ENCODE measurements around the gene ZNF318. TPM values are rescaled to one million over a fixed set of nuclear protein-coding genes. Genes with fewer than 3 reads are reported as not detected.
A peak's percentile ranks its signal among the peaks of the same experiment; 100 is the strongest.

The ZNF318 gene
- total RNA-seq, 1 experiment from 2014 or later, result 10.9 TPM

DNA sequence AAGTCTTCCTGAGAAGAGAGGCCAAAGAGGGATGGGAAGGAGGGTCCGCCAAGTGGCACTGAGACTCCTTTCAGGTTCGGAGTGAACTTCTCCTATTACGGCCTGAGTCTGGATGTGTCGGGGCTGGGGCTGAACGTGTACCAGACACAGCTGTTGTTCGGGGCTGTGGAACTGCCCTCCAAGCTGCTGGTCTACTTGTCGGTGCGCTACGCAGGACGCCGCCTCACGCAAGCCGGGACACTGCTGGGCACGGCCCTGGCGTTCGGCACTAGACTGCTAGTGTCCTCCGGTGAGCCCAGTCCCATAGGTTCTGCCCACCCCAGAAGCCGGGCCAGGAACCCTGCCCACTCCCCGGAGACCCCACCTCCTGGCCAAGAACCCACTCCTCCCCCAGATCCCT, 67.3 kb downstream of the ZNF318 start:
- no peak for DNase-seq (ENCODE audit: low read depth)

DNA sequence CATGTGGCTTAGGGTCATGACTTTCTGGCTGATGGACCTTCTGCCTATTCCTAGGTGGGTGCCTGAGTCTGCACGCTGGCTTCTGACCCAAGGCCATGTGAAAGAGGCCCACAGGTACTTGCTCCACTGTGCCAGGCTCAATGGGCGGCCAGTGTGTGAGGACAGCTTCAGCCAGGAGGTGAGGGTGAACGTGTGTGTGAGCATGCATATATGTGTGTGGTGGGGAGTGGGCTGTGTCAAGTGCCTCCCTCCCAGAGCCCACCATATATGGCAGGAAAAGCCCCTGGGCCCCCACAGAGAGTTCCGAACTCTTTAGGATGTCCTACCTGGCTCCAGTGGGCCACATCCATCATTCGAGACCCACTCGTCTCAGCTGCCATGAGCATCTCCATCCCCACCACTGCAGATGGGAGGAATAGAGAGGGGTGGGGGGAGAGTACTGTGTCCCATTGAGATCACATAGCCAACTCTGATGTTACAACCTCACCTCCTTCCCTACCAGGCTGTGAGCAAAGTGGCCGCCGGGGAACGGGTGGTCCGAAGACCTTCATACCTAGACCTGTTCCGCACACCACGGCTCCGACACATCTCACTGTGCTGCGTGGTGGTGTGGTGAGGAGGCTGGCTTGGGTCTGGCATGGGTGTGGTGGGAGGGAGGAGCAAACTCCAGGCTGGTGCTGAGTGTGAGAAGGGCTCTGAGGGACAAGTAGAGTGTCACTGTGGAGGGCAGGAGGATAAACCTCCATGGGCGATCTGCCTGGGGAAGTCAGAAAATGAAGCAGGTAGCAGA, 68.2 kb downstream of the ZNF318 start:
- no peak for DNase-seq (ENCODE audit: low read depth)

DNA sequence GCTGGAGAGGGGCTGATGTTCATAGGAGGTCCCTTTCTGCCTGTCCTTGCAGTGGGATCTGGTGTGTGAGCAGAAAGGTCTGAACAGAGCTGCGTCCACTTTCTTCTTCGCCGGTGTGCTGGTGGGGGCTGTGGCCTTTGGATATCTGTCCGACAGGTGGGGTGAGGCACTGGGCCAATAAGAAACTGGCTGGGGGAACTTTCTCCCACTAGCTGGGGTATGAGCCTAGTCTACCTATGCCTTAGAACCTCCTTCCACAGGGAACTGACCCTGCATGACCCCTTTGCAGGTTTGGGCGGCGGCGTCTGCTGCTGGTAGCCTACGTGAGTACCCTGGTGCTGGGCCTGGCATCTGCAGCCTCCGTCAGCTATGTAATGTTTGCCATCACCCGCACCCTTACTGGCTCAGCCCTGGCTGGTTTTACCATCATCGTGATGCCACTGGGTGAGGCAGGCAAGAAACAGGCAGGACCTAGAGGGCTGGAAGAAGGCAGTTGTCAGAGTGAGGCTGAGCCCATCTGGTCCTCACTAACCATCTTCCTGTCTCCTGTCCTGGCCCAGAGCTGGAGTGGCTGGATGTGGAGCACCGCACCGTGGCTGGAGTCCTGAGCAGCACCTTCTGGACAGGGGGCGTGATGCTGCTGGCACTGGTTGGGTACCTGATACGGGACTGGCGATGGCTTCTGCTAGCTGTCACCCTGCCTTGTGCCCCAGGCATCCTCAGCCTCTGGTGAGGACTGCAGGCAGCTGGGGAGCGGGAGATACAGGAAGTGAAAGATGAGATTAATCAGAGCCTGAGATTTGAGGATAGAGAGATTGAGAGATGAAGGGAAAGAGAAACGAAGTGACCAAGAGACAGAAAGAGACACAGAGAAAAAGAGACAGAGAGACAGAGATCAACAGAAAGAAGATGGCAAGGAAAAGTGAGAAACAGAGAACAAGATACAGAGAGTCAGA, 69.8 kb downstream of the ZNF318 start:
- DNase-seq (ENCODE audit: low read depth), result no peak

DNA sequence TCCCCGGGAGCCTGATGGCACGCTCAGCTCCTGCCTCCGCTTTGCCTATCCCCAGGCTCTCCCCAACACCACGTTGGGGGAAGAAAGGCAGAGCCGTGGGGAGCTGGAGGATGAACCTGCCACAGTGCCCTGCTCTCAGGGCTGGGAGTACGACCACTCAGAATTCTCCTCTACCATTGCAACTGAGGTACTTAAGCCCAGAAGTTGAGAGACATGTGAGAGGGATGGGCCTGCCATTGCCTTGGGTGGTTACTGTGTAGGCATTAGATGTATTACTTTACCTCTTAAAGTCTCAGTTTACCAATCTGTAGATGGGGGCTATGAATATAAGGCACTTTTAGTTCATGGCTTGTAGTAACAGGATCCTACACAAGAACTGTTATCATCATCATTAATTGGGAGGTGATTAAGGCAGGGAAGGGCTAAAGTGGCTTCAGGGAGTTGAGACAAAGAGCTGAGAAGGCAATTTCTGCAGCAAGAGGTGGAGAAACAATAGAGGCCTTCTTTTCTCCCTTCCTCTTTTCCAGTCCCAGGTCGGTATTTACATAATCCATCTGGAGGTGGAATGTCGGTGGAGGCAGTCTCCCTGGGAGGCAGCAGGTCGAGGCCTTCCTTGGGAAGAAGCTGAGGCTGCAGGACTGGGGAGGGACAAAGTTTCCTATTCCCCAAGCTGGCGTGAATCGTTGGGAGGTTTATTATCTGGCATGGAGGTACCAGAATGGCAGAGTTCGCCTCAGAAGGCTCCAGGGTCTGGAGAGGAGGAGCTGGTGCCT, 70.7 kb downstream of the ZNF318 start:
- DNase-seq (ENCODE audit: low read depth), result no peak

DNA sequence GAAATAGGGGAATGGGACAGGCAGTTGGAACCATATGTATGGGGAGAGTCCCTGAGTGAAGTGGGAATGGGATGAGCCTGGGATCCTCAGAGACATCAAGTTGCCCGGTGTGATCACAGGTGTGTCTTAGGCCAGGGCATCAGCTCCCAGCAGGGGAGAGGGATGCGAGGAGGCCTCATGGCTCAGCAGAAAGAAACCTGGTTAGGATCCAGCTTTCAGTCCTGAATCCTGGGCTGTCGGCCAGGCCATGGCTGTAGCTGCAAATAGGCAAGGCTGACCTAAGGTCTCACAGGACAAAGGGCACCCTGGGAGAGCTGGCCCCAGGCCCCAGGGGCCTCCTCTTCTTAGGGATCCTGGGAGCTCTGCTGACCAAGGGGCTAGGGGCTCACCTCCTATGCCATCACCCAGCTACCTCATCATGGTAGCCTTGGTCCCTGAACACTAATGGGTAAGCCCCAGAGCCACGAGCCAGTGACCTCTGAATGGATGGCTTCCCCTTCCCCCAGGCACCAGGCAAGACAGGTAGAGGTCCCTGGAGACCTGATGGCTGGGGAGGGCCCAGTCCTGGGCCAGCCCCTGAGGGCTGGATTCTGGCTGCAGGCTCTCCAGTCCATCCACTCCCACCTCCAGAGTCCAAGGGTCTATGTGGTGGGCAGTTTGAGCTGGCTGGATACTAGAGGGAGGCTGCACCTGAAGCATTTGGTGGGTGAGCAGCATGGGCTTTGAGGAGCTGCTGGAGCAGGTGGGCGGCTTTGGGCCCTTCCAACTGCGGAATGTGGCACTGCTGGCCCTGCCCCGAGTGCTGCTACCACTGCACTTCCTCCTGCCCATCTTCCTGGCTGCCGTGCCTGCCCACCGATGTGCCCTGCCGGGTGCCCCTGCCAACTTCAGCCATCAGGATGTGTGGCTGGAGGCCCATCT, 71.5 kb downstream of the ZNF318 start, which contains the start of gene SLC22A7:
SLC22A7 (plus strand) TSS at position 617 of the 921 bp plus-strand sequence; CDS start at position 716, 99 bp downstream.
- no peak for DNase-seq (ENCODE audit: low read depth)

DNA sequence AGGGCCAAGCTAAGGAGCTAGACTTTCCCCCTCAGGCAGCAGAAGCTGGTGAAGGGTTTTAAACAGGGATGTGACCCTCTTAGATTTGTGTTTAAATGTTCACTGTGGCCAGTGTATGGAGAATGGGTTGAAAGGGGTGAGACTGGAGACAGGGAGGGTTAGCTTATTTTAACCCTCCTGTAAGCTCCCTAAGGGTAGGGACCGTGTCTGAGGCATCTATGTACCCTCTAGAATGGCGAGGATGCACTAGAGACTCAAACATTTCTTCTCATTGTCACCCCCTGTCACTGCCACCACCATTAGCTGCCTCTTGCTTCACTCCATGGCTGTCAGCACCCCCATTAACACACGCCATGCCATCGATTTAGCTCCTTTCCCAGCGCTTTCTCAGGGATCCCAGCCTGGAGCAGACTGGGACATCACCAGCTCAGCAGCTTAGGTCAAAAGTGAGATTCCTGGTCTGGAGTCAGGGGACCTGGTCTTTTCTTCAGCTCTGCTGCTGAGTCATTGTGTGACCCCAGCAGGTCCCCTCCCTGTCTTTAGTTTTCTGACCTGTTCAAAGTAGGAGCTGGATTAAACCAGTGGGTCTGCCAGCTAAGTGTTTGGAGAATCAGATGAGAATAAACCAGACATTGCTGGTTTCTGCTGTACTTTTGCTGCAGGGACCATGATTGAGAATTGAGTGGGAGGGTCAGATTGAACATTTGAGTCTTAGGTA, 72.5 kb downstream of the ZNF318 start:
- no peak for DNase-seq (ENCODE audit: low read depth)

DNA sequence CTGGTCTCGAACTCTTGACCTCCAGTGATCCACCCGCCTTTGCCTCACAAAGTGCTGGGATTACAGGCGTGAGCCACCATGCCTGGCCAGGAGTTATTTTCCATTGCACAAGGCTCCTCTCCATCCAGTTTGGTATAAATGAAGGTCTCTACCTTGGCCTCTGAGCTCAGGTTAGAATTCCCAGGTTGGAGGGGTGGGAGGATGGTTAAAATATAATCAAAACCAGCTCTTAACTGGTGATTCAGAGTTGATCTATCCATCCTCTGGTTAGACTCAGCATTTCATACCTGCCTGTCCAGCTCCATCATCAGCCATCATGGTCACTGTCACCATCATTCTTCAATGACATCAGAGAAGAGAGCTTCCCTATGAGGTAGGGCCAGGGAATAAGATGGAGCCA, 74.0 kb downstream of the ZNF318 start:
- no peak for DNase-seq (ENCODE audit: low read depth)

DNA sequence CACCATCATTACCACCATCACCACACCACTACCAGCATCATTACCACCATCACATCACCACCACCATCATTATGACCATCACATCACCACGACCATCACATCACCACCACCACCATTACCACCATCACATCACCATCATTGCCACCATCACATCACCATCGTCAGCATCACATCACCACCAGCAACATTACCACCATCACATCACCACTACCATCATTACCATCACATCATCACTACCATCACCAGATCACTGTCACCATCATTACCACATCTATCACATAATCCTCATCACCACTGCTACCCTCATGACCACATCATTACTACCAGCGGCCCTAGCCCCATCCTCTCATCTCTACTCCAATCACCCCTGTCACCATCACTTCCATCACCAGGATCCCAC, 74.9 kb downstream of the ZNF318 start:
- no peak for DNase-seq (ENCODE audit: low read depth)

DNA sequence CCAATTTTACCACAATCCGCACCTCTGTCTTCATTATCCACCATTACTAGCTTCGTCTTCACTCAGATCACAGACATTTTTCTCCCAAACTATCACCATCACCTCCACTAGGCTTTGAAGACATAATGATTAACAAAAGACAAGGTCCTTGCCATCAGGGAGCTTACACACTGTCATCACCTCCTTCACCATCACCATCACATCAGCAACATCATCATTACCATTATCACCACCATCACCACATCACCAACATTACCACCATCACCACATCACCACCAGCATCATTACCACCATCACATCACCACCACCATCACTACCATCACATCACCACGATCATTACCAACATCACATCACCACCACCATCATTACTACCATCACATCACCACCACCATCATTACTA, 75.7 kb downstream of the ZNF318 start:
- DNase-seq (ENCODE audit: low read depth), result no peak

DNA sequence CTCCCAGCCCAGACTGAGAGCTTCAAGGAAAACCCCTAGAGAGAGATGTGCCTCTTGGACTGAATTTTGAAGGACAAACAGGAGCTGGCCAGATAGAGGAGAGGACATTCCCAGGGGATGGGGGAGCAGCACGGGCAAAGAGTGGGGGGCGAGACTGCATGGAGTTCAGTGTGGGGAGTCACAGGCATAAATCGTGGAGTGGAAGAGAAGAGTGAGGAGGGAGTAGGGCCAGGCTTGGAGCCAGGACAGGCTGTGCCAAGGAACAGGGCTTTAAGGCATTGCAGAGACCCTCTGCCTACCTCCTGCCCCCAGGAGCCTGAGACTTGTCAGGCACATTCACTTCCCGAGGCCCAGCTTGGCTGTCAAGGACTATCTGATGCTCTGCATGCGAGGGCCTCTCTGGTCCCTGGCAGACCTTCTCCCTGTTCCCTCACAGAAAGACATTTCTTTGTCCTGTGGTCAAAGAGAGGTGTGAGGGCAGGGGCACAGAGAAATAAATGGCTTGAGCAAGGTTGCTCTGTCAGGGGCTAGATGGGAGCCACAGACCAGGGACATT, 76.6 kb downstream of the ZNF318 start:
- no peak for DNase-seq (ENCODE audit: low read depth)

DNA sequence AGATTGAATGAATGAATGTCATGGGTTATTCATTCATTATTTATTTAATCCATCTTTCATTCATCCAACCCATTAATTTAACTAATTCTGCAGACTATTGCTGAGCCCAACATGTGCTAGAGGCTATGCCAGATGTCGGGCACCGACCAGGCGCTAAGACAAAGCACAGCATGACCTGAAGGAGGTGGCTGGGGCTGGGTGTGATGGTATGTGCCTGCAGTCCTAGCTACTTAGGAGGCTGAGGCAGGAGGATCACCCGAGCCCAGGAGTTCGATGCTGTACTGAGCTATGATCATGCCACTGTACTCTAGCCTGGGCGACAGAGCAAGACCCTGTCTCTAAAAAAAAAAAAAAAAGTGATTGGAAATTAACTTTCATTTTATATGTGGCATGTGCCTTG, 77.1 kb downstream of the ZNF318 start:
- no peak for DNase-seq (ENCODE audit: low read depth)

DNA sequence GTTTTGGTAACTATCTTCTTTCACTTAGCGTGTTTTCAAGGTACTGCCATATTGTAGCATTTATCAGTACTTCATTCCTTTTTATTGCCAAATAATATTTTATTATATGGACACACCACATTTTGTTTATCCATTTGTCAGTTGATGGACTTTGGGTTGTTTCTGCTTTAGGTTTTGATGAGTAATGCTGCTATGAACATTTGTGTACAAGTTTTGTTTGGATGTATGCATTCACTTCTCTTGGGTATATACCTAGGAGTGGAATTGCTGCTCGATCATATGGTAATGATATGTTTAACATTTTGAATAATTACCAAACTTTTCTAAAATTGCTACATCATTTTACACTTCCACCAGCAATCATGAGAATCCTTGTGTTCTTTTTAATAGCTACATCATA, 77.7 kb downstream of the ZNF318 start:
- DNase-seq (ENCODE audit: low read depth), result no peak

DNA sequence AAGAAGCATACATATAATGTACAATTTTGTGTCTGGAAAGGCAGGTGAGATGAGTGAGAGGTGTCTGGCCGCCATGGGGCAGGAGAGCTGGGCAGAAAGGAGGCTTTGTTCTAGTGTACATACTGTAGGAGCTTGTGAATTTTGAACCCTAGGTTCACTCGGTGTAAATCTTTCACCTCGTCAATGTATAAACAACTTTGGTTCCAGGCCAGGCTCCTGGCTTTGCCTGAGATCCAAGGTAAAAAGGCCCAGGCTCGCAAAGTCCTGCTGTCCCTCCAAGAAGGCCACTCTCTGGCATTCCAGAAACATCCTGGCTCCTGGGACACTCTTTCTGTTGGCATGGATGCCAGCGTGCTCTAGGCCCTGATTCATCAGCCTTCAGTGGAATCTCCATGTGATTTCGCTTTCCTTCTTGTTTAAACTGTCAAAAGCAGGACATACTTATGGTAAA, 78.5 kb downstream of the ZNF318 start:
- peak; percentile 22 for DNase-seq (ENCODE audit: low read depth)

DNA sequence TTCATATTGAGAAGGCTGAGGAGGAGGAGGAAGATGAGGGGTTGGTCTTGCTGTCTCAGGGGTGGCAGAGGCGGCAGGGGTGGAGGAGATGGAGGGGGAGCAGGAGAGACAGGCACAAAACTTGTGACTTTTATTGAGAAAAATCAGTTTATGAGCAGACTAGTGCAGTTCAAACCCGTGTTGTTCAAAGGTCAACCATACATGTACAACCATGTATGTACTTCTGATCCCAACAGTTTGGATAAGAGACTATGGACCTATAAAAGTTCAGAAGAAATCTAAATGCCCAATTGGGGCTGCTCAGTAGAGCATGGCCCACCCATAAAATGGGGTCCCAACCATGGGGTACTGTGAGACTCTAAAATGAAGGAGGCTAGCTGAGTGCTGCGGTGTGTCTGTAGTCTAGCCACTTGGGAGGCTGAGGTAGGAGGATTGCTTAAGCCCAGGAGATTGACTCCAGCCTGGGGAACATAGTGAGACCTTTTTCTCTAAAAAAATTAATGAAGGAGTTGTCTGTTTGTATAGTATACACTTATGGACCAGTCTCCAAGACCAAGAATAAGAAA, 79.0 kb downstream of the ZNF318 start:
- no peak for DNase-seq (ENCODE audit: low read depth)

DNA sequence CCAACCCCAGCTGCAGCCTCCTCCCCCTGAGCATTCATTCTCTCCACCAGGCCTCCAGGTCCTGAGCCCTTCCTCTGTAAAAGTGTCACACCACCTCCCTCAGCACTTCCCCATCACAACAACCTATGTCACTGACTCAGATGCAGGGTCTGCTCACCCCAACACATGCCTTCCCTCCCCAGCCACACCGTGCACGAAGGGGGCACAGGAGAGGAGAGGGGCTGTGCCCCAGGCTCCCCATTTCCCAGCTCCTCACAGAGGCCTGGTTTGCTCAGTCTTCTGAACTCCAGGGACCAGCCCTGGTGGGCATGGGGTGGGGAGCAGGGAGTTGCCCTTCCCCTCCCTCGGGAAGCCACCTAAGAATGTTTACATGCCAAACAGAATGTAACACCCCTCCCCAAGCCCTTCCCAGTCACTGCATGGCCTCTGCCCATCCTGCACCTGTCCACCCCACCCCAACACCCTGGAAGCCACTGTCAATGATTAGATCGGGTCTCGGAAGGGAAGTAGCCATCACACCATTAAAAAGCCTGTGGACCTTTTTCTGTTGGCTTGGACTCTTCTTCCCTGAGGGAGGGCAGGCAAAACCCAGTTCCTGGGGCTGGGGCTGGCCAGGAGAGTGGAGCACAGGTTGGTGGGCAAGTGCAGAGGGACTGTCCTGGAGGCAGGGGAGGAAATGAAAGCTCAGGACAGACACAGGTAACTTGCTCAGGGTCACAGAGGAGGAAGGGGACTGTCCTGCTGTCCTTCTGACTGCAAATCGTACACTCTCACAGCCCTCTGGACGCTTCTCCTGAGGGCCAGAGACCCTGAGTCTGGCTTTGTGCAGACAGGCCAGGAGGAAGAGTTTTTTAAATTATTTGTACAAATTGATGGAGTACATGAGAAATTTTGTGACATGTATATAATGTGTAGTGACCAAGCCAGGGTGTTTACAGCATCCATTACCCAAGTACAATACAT, 81.4 kb downstream of the ZNF318 start:
- DNase-seq (ENCODE audit: low read depth), result no peak

DNA sequence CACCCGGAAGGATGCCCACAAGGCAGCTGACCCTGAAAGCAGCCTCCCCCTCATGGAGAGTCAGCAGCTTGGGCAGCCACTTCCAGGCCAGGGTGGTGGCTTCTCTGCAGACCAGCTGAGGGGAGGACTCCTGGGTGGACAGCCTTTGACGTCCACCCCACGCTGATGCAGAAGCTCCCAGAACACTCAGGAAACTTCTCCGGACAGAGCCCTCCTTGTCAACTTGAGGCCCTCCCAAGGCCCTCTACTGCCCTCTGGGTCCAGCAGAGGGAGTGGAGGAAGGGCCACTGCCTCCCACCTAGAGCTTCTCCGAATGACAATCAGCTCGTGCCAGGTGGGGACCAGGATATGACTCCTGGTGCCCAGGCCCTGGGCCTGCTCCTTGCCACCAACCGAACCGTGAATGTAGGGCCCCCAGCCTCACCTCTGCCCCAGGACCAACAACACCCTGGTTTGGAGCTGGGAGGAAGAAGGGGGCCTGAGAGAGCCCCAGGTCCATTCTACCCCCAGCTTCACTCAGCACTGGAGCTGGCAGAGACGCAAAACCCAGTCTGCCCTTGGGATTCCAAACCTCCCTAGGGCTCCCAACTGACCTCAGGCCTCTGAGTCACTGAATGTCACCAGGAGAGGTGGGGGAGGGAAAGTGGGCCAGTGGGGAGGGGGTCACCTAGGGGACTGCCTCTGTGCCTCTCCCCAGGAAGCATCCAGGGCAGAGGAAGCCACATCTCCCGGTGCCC, 82.3 kb downstream of the ZNF318 start:
- DNase-seq (ENCODE audit: low read depth), result peak; percentile 33

DNA sequence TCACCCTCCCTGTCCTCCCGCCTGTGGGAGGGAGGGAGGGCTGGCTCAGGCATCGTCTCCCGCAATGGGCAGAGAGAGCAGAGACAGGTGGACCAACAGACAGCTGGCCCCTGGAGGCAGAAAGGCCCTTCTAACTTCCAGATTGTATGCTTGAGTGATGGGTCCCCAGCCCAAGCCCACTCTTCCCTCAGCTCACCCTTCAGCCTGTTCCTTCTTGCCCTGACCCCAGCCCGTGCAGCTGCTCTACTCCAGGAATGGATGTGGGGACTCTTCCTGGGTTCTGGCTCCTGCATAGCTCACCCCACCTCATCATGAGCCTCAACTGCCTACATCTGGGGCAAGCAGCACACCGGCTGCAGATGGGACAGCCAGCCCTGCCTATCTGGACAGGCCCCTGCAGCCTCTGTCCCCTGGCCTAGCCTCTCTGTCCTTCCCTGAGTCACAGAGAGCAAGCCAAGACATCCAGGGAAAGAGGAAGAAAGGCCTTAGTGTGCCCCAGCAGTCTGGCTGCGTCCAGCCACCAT, 82.9 kb downstream of the ZNF318 start:
- DNase-seq (ENCODE audit: low read depth), result no peak
